ENCODE measurements around the gene POLR2J.
"Not testable (repeated sequence)": the region's sequence is repeated elsewhere in the genome, so short reads cannot be mapped to it uniquely, and the experiment has no call there.

POLR2J gene

GRCh38 chr7:102466097-102466496 is 12.6 kb downstream of the POLR2J start:
- DNase-seq (ENCODE audit: low read depth in 2 of 2), result no peak

GRCh38 chr7:102464577-102465280 is 14.0 kb downstream of the POLR2J start, which contains the start of the genes ALKBH4 and LRWD1:
Gene ALKBH4 (minus strand): TSS chr7:102464863. CDS start chr7:102464836, 27 bp downstream.
Gene LRWD1 (plus strand): TSS chr7:102464984. CDS start chr7:102465081, 97 bp downstream.
- peak; percentile 93 to 98 for DNase-seq (ENCODE audit: low read depth in 2 of 2)

DNA sequence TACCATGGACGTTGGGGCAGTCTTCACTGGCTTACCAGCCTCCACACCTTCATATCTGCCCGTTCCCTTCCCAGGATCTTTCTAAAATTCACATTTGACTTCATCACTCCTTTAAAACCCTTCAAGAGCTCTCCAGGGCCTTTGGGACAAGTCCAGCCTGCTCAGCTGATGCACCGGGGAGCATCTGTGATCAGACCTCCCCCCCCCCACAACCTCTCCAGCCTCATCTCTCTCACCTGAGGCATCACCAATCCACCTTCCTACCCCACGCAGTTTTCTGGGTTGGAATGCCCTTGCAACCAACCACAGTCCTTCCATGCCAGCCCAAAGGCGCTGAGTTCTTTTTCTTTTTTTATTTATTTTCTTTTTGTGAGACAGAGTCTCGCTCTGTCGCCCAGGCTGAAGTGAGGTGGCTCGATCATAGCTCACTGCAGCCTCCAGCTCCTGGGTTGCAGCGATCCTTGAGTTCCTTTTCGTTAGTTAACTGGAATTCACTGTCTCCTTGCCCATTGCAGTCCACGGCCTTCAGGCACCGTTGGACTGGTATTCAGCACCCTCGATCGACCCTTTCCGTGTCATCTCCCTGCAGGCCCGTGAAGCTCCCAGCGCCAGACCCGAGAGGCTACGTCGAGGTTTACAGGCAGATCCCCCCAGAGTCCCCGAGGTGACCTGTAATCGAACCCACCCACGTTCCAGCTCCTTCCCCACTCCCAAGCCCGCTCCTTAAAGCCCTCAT is 14.7 kb downstream of the POLR2J start:
- DNase-seq (ENCODE audit: low read depth in 2 of 2), result no peak

- no peak for DNase-seq (ENCODE audit: low read depth in 2 of 2)
These were observed 18.3 kb downstream of the POLR2J start for GRCh38 chr7:102460467-102460866.

DNA sequence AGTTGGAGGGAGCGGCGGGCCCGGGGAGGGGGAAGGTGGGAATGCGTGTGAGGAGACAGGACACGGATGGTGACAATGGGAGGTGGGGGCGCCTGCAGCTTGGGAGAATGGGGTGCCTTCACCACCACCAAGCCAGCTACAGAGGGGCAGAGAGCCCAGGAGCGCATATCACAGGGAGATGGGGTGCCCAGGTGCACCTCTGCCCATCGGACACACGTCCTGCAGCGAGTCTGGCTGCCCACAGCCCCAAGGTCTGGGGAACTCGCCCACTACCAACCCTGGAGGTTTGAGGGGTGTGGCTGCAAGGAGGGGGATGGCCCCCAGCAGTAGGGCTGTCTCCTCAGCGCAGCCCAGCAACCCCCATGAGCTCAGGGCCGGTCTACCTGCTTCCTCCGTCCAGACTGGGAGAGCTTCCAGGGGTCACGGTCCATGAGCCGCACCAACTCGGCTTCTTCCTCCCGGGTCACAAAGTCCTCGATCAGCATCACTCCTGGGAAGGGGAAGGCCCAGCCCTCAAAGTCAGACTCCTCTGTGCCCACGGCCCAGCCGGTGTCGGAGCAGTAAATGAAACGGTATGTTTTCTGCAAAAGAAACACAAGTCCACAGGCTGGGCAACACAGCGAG is 19.4 kb downstream of the POLR2J start:
- DNase-seq (ENCODE audit: low read depth in 2 of 2), result no peak

DNA sequence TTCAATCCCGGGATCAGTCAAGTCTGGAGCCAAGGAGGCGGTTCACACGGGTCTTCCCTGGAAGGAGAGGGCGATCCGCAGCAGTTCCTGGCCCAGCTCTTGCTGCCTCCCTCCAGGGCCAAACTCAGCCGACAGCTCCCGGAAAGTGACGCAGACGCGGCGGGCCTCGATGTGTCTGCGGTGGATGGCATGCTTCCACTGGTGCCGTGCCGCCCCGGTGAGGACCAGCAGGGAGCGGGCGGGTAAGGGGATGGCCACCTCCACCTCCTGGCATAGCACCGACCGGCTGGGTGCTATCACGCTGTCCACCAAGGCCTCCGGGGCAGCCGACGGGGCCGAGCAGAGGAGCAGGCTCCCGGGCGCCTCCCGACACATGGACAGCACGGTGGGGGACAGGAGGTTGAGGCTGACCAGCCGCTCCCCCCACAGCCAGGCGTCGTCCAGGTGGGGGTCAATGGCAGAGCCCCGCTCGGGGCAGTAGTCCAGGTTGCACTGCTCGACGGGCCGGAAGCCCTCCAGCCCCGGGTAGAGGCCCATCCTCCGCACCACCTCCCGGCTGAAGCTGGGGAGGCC is 21.3 kb downstream of the POLR2J start:
- no peak for DNase-seq (ENCODE audit: low read depth in 2 of 2)

GRCh38 chr7:102456327-102456726 is 22.4 kb downstream of the POLR2J start:
- DNase-seq (ENCODE audit: low read depth in 2 of 2), result no peak

GRCh38 chr7:102455596-102455995 is 23.1 kb downstream of the POLR2J start:
- no peak for DNase-seq (ENCODE audit: low read depth in 2 of 2)

- not testable (repeated sequence) for DNase-seq (ENCODE audit: low read depth in 2 of 2)
These were observed 23.8 kb downstream of the POLR2J start for GRCh38 chr7:102454932-102455331.

- no peak for DNase-seq (ENCODE audit: low read depth in 2 of 2)
These were observed 24.3 kb downstream of the POLR2J start for GRCh38 chr7:102454468-102454867.

DNA sequence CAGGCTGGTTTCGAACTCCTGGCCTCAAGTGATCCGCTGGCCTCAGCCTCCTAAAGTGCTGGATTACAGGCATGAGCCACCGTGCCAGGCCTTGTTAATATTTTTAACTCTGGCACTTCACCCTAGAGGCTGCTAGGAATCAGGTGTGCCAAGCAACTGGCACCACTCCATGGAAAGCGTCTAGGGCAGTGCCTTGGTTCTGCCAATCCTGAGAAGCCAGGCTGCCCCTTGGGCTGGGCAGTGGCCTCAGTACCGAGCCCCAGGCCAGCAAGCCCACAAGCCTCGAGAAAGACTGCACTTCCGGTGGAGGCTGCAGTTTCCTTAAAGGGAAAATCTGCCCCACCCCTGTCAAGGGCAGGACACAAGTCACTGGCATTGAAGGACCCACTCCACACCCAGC is 25.4 kb downstream of the POLR2J start:
- no peak for DNase-seq (ENCODE audit: low read depth in 2 of 2)

DNA sequence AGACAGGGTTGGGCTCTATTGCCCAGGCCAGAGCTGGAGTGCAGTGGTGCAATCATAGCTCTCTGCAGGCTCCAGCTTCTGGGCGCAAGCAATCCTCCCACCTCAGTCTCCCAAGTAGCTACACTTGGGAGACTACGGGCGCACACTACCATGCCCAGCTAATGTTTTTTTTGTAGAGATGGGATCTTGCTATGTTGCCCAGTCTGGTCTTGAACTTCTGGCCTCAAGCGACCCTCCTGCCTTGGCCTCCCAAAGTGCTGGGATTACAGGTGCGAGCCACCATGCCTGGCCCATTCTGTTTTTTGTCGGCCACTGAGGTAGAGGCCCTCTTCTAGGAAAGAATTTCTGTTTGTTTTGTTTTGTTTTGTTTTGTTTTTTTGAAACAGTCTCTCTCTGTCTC is 26.3 kb downstream of the POLR2J start:
- no peak for DNase-seq (ENCODE audit: low read depth in 2 of 2)

DNA sequence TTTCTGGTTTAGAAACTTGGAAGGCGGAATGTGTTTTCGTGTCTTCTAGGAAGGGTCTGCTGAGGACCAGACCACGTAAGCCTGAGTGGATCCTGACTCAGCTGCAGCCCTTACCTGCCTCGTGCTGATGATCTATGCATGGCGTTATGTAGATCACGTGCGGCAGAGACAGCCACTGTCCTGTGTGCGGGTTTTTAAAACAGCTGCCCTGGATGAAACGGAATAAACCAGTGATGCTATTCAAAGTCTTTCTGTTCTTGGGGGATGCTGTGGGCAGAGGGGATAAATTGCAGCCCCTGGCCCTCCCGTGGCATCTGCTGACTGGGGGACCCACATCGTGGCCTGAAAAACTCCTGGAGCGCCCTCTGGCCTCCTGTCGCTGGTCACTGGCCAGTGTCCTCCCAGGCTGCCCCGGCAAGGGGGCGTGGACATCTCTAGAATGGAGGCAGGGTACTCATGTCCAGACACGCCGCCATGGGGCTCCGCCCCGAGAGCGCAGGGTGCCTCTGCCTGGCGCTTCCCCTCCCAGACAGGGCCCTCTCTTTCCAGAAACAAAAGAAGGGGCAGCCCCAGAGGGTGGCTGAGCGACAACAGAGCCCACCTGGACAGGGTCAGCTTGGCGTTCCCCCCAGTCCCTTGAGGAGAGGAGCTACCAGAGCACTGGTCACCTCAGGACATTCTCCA is 27.2 kb downstream of the POLR2J start:
- no peak for DNase-seq (ENCODE audit: low read depth in 2 of 2)

DNA sequence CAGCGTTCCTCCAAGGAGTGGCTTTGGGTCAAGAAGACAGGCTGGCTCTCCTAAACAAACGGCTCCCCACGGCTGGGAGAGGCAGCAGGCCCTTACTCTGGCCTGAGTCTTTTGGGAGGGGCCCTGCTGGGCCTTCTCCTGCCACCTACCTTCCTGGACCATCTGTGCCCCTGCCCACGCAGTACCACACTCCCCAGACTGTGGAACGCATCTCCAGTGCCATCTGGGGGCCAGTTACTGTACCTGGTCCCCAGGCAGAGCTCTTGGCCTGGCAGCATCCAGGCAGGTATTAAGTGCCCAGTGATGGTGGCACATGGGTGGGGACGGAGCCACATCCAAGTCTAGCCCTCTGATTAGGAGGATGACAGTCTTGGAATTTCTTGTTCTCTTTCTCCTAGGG is 28.5 kb downstream of the POLR2J start:
- peak; percentile 32 to 51 for DNase-seq (ENCODE audit: low read depth in 2 of 2)

DNA sequence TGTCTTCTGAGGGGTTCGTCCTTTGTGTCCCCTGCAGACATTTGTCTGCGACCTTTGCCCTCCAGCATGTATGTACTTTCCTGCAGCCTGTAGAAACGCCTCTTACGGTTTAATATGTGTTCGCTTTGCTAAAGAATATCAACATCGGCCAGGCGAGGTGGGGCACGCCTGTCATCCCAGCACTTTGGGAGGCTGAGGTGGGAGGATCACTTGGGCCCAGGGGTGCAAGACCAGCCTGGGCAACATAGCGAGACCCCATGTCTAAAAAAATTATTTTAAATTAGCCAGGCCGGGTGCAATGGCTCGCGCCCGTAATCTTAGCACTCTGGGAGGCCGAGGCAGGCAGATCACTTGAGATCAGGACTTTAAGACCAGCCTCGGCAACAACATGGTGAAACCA is 29.6 kb downstream of the POLR2J start:
- no peak for DNase-seq (ENCODE audit: low read depth in 2 of 2)

DNA sequence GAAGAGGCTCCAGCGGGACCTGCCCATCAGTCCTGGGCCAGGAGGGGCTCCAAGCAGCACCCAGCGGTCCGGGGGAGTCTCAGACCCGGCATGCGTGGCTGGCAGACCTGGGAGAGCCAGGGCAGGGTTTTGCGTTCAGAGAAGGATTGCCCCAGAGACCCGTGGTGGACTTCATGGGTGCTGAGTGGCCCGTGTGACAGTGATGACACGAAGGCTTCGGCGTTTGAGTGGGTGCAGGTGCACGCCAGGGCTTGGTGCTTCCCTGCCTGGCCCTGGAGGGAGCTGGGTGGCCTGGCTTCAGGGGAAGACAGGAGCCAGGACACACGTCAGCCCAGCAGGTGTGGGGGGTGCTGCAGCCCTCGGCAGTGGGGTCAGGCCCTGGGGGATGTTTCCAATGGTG is 31.4 kb downstream of the POLR2J start:
- DNase-seq (ENCODE audit: low read depth in 2 of 2), result no peak

- DNase-seq (ENCODE audit: low read depth in 2 of 2), result no peak
These were observed 32.1 kb downstream of the POLR2J start for GRCh38 chr7:102446387-102447156.

GRCh38 chr7:102445674-102446071 is 33.0 kb downstream of the POLR2J start:
- DNase-seq (ENCODE audit: low read depth in 2 of 2), result no peak

- DNase-seq (ENCODE audit: low read depth in 2 of 2), result no peak
These were observed 33.6 kb downstream of the POLR2J start for GRCh38 chr7:102444961-102445673.

All from stimulated activated CD4-positive, alpha-beta T cell treated with anti-CD3 and anti-CD28 coated beads, Interleukin-1b, Interleukin-23, amount 100 ng/mL, for 4 hours (primary cell).